Measurements from ENCODE around the gene TMEM53. TPM values are rescaled to one million over a fixed set of nuclear protein-coding genes. Genes with fewer than 3 reads are reported as not detected.

Gene TMEM53
- total and polyA plus RNA-seq, 2 of the 8 experiments (the other 6 are each of a cell fraction or from before 2014, with no cell fraction given), result 6.7 to 27.9 TPM

GRCh38 chr1:44721485-44722361 is 47.4 kb upstream of the TMEM53 start:
- Histone ChIP-seq H3K4me3 (ENCODE audit: extremely low read depth in 1 of 4, insufficient read depth in 2 of 4, low read depth in 3 of 4, low read length in 4 of 4) (no peak overlapping the region), H3K9me3 (ENCODE audit: insufficient read depth in 2 of 2, low read depth in 1 of 2, low read length in 1 of 2) (no peaks in the 10 kb centered on the region), H3K23ac (ENCODE audit: insufficient read length) (no peak overlapping the region), H2AK5ac (ENCODE audit: low read depth, low read length) (no peak overlapping the region), H3K79me1 (ENCODE audit: low read depth, low read length) (no peaks in the 10 kb centered on the region), H3K9ac (replicated peaks in 1 of 4; ENCODE audit: extremely low read depth in 1 of 4, low read depth in 3 of 4, low read length in 3 of 4) (peak overlapping the region in 1 of 4 experiments; percentile 45; a peak in 2 of 7 replicates), H3K27me3 (replicated peaks in 1 of 4; ENCODE audit: control insufficient read depth in 3 of 4, extremely low read depth in 1 of 4, insufficient read depth in 3 of 4, low read length in 3 of 4) (no peaks in the 10 kb centered on the region), H4K8ac (ENCODE audit: extremely low read depth, insufficient read depth, low read length) (peak overlapping the region; percentile 57; the same call in 1 of the 2 replicates), H2BK12ac (ENCODE audit: low read depth, low read length) (peak overlapping the region; percentile 89; the same call in 1 of the 2 replicates), H3K14ac (ENCODE audit: insufficient read length) (no peak overlapping the region), H2BK5ac (ENCODE audit: low read depth, low read length) (peak overlapping the region; percentile 94; the same call in 1 of the 2 replicates), H2BK15ac (ENCODE audit: low read length) (peak overlapping the region; percentile 11; the same call in 1 of the 2 replicates), H3K18ac (ENCODE audit: extremely low read depth, low read length) (no peak overlapping the region; the same call in 1 of the 2 replicates), H3K27ac (ENCODE audit: low read depth, low read length) (peak overlapping the region; percentile 62), H3K23me2 (ENCODE audit: low read depth, low read length) (no peaks in the 10 kb centered on the region), H2AFZ (ENCODE audit: low read length) (0 out of 2 replicates have a peak overlapping the region, but pooled peaks have one; percentile 64), H3K36me3 (ENCODE audit: control insufficient read depth in 2 of 4, insufficient read depth in 4 of 4, low read length in 3 of 4) (no peaks in the 10 kb centered on the region), H3K4me2 (ENCODE audit: insufficient read depth in 1 of 2, low read depth in 2 of 2, low read length in 2 of 2) (no peak overlapping the region), H2BK120ac (replicated peaks; ENCODE audit: low read depth, low read length) (peak overlapping the region; percentile 98), H4K20me1 (replicated peaks in 1 of 2; ENCODE audit: control insufficient read depth in 1 of 2, insufficient read depth in 2 of 2, low read length in 2 of 2) (no peaks in the 10 kb centered on the region), H4K5ac (ENCODE audit: insufficient read length, low read depth, low read length) (peak overlapping the region; percentile 35), H3K56ac (replicated peaks; ENCODE audit: insufficient read length, low read depth, low read length) (no peak overlapping the region), H2BK20ac (ENCODE audit: low read length) (peak overlapping the region; percentile 3), H3K79me2 (ENCODE audit: control insufficient read depth in 1 of 2, insufficient read depth in 2 of 2, low read length in 2 of 2) (no peaks in the 10 kb centered on the region), H3K4ac (replicated peaks; ENCODE audit: insufficient read length, low read depth, low read length) (no peak overlapping the region), H4K91ac (replicated peaks; ENCODE audit: insufficient read length, low read length) (peak overlapping the region; percentile 99), H3K4me1 (replicated peaks in 1 of 4; ENCODE audit: control insufficient read depth in 3 of 4, insufficient read depth in 4 of 4, low read length in 3 of 4) (peaks cover 0 to 1% (median 0%) of the 10 kb centered on the region in 4 experiments; a peak in 3 of 7 replicates)
- DNase-seq (ENCODE audit: low read depth in 1 of 2, low spot score in 2 of 2) (no peak), FAIRE-seq (peak; percentile 13)
- WGBS, 2 experiments (ENCODE audit: extremely low coverage in 1 of 2, insufficient coverage in 1 of 2, insufficient read length in 1 of 2, insufficient replicate concordance in 2 of 2, low coverage in 1 of 2, low lambda C conversion rate in 2 of 2, missing lambda C conversion rate in 1 of 2), result 70% methylated on average over 14 of the region's 14 CpGs; no CpG with 5 or more reads in 1 of the 2 experiments
- ChIA-PET CTCF (ENCODE audit: partially characterized antibody) (interaction anchor here (0.9 to 10.2 kb wide), 5 partner anchors 9 to 102 kb away, joined by 3 to 107 read pairs (median 4); partner anchors contain the start of gene RNU5D-1), POLR2A (ENCODE audit: partially characterized antibody) (interaction anchor here (0.5 to 22.5 kb wide), 55 partner anchors 9 to 829 kb away, joined by 3 to 428 read pairs (median 5); partner anchors contain the start of genes AKR1A1, ARMH1, BEST4 and BTBD19)
- TF ChIP-seq NRF1 (IDR thresholded peaks at IDR 0.05; ENCODE audit: low read depth, low read length), result no peak
- TF ChIP-seq, protein P1, sequence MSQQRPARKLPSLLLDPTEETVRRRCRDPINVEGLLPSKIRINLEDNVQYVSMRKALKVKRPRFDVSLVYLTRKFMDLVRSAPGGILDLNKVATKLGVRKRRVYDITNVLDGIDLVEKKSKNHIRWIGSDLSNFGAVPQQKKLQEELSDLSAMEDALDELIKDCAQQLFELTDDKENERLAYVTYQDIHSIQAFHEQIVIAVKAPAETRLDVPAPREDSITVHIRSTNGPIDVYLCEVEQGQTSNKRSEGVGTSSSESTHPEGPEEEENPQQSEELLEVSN (IDR thresholded peaks at IDR 0.05), result no peak
- no peak for TF ChIP-seq RXRA (IDR thresholded peaks at IDR 0.05; ENCODE audit: insufficient read depth, low read depth, low read length)
- TF ChIP-seq RBBP5 (IDR thresholded peaks at IDR 0.05; ENCODE audit: borderline replicate concordance, low read depth, low read length), result no peak
- TF ChIP-seq, protein P2, sequence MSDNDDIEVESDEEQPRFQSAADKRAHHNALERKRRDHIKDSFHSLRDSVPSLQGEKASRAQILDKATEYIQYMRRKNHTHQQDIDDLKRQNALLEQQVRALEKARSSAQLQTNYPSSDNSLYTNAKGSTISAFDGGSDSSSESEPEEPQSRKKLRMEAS (IDR thresholded peaks at IDR 0.05), result 0 out of 2 replicates have a peak, but pooled peaks have one; percentile 49
- TF ChIP-seq CREB1 (IDR thresholded peaks at IDR 0.05), result no peak
- no peak for TF ChIP-seq GABPA (IDR thresholded peaks at IDR 0.05; ENCODE audit: borderline replicate concordance, insufficient read depth, low read length)
- no peak for TF ChIP-seq RNF2 (IDR thresholded peaks at IDR 0.05; ENCODE audit: borderline replicate concordance, low read depth, low read length, missing control alignments, poor library complexity, severe bottlenecking)
- TF ChIP-seq EZH2 (IDR thresholded peaks at IDR 0.05; ENCODE audit: low read depth, low read length, severe bottlenecking), result no peak

Data from H1 (cell line).